ENCODE measurements around the gene MID1IP1.

Gene MID1IP1

DNA sequence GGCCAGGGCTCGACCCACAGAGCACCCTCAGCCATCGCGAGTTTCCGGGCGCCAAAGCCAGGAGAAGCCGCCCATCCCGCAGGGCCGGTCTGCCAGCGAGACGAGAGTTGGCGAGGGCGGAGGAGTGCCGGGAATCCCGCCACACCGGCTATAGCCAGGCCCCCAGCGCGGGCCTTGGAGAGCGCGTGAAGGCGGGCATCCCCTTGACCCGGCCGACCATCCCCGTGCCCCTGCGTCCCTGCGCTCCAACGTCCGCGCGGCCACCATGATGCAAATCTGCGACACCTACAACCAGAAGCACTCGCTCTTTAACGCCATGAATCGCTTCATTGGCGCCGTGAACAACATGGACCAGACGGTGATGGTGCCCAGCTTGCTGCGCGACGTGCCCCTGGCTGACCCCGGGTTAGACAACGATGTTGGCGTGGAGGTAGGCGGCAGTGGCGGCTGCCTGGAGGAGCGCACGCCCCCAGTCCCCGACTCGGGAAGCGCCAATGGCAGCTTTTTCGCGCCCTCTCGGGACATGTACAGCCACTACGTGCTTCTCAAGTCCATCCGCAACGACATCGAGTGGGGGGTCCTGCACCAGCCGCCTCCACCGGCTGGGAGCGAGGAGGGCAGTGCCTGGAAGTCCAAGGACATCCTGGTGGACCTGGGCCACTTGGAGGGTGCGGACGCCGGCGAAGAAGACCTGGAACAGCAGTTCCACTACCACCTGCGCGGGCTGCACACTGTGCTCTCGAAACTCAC lies 3.6 kb downstream of the MID1IP1 start:
- peak; percentile 25 for DNase-seq (ENCODE audit: low read depth)
- peak overlapping the region; percentile 58 for H3K4me3 ChIP-seq (replicated peaks; ENCODE audit: low read depth, low read length)
- TF ChIP-seq, protein P1, sequence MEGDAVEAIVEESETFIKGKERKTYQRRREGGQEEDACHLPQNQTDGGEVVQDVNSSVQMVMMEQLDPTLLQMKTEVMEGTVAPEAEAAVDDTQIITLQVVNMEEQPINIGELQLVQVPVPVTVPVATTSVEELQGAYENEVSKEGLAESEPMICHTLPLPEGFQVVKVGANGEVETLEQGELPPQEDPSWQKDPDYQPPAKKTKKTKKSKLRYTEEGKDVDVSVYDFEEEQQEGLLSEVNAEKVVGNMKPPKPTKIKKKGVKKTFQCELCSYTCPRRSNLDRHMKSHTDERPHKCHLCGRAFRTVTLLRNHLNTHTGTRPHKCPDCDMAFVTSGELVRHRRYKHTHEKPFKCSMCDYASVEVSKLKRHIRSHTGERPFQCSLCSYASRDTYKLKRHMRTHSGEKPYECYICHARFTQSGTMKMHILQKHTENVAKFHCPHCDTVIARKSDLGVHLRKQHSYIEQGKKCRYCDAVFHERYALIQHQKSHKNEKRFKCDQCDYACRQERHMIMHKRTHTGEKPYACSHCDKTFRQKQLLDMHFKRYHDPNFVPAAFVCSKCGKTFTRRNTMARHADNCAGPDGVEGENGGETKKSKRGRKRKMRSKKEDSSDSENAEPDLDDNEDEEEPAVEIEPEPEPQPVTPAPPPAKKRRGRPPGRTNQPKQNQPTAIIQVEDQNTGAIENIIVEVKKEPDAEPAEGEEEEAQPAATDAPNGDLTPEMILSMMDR (IDR thresholded peaks at IDR 0.05; ENCODE audit: low read length, missing control alignments): no peak

- DNase-seq (ENCODE audit: low read depth): peak; percentile 85
- TF ChIP-seq, protein P1 (IDR thresholded peaks at IDR 0.05; ENCODE audit: low read length, missing control alignments): no peak
- H3K4me3 ChIP-seq (replicated peaks; ENCODE audit: low read depth, low read length): peak overlapping the region; percentile 58
Observed at GRCh38 chrX:38805432-38806389, 4.5 kb downstream of the MID1IP1 start.

DNA sequence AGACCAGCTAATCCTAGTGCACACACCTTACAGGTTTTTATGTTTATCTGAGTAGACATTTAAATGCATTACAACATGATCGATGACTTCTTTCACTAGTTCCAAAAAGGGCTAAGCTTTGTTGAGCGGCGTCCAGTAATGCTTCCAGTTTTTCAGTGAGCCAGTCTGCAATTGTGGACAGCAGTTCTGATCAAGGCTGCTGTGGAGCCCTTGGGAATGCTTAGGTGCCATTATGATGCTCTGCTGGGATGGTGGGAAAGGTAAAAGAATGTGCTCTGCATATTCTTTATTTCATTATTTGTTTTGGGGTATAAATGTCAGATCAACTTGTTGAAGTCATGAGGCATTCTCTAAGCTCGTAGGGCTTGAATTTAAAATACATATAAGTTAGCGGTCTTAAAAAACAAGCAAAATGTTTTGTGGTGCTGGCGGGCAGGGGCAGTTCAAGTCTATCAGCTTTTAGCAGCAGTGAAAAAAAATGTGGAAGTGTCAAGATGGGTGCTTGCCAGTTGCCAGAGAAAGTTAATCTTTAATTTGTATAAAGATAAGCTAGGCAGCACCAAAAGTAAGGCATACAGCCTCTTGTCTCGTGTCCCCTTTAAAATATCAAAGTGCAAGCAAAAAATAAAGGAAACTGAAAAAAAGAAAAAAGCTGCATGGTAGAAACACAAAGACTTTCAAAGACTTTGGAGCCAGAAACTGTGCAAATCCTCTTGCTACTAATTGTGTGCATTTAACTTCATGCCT lies 5.8 kb downstream of the MID1IP1 start:
- no peak for DNase-seq (ENCODE audit: low read depth)
- TF ChIP-seq, protein P1 (IDR thresholded peaks at IDR 0.05; ENCODE audit: low read length, missing control alignments): no peak
- peak overlapping the region; percentile 58 for H3K4me3 ChIP-seq (replicated peaks; ENCODE audit: low read depth, low read length)

DNA sequence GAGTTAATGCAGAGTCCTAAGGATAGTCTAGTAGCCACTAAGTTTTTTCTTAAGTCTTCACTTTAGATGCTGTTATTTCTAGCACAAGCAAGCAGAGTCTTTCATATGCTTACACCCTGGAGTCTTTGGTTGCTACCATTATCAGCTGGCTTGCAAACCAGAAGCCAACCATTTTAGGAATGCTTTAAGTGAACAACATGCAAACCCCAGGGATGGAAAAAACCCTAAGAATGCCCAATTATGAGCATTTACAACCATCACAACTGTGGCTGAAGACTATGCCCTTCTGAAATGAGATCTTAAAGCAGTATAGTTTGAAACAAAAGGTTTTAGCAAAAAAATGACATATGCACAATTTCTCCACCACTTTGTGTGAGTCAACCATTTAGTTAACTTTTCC lies 6.6 kb downstream of the MID1IP1 start:
- TF ChIP-seq, protein P1 (IDR thresholded peaks at IDR 0.05; ENCODE audit: low read length, missing control alignments): no peak
- DNase-seq (ENCODE audit: low read depth): no peak
- no peak overlapping the region for H3K4me3 ChIP-seq (replicated peaks; ENCODE audit: low read depth, low read length)

GRCh38 chrX:38811515-38812243 lies 10.4 kb downstream of the MID1IP1 start:
- no peak overlapping the region for H3K4me3 ChIP-seq (replicated peaks; ENCODE audit: low read depth, low read length)
- TF ChIP-seq, protein P1 (IDR thresholded peaks at IDR 0.05; ENCODE audit: low read length, missing control alignments): no peak
- DNase-seq (ENCODE audit: low read depth): peak; percentile 26

DNA sequence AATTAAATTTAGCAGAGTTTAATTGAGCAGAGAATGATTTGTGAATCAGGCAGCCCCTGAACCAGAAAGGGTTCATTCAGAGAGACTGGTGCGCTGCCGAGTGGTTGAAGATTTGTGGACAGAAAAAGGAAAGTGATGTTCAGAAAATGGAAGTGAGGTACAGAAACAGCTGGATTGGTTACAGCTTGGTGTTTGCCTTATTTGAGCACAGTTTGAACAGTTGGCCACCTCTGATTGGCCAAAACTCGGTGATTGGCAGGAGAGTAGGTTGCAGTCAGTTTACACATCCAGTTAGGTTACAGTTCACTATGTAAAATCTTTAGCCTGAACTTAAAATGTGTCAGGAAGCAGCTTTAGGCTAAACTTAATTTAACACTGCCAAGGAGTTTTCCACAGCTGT lies 14.9 kb downstream of the MID1IP1 start:
- no peak for DNase-seq (ENCODE audit: low read depth)
- TF ChIP-seq, protein P1 (IDR thresholded peaks at IDR 0.05; ENCODE audit: low read length, missing control alignments): no peak
- H3K4me3 ChIP-seq (replicated peaks; ENCODE audit: low read depth, low read length): no peak overlapping the region

Data from fibroblast of pulmonary artery (primary cell).